ENCODE data around the gene SERPINA5.

Gene SERPINA5

GRCh38 chr14:94570002-94570400 lies 11.2 kb upstream of the SERPINA5 start (continued):
- TF ChIP-seq OSR1 (CRISPR knock-in tag; IDR thresholded peaks at IDR 0.05): no peak
- no peak for TF ChIP-seq TCF4 (CRISPR knock-in tag; IDR thresholded peaks at IDR 0.05; ENCODE audit: borderline replicate concordance)
- TF ChIP-seq, protein P1, sequence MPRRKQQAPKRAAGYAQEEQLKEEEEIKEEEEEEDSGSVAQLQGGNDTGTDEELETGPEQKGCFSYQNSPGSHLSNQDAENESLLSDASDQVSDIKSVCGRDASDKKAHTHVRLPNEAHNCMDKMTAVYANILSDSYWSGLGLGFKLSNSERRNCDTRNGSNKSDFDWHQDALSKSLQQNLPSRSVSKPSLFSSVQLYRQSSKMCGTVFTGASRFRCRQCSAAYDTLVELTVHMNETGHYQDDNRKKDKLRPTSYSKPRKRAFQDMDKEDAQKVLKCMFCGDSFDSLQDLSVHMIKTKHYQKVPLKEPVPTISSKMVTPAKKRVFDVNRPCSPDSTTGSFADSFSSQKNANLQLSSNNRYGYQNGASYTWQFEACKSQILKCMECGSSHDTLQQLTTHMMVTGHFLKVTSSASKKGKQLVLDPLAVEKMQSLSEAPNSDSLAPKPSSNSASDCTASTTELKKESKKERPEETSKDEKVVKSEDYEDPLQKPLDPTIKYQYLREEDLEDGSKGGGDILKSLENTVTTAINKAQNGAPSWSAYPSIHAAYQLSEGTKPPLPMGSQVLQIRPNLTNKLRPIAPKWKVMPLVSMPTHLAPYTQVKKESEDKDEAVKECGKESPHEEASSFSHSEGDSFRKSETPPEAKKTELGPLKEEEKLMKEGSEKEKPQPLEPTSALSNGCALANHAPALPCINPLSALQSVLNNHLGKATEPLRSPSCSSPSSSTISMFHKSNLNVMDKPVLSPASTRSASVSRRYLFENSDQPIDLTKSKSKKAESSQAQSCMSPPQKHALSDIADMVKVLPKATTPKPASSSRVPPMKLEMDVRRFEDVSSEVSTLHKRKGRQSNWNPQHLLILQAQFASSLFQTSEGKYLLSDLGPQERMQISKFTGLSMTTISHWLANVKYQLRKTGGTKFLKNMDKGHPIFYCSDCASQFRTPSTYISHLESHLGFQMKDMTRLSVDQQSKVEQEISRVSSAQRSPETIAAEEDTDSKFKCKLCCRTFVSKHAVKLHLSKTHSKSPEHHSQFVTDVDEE (CRISPR knock-in tag; IDR thresholded peaks at IDR 0.05): no peak
- no peak for TF ChIP-seq GLIS3 (CRISPR knock-in tag; IDR thresholded peaks at IDR 0.05)
- no peak for TF ChIP-seq ARNTL (CRISPR knock-in tag; IDR thresholded peaks at IDR 0.05; ENCODE audit: borderline replicate concordance, low read depth)

GRCh38 chr14:94570440-94570839 lies 10.8 kb upstream of the SERPINA5 start:
- ATAC-seq: no peak
- TF ChIP-seq GLIS3 (CRISPR knock-in tag; IDR thresholded peaks at IDR 0.05) (no peak), POU6F1 (CRISPR knock-in tag; IDR thresholded peaks at IDR 0.05; ENCODE audit: borderline replicate concordance, low read depth) (no peak), ESRRG (CRISPR knock-in tag; IDR thresholded peaks at IDR 0.05) (no peak), ZFP3 (CRISPR knock-in tag; IDR thresholded peaks at IDR 0.05) (no peak), CSDC2 (CRISPR knock-in tag; IDR thresholded peaks at IDR 0.05) (no peak), CREB5 (CRISPR knock-in tag; IDR thresholded peaks at IDR 0.05; ENCODE audit: low read depth) (no peak), ISL1 (CRISPR knock-in tag; IDR thresholded peaks at IDR 0.05) (no peak), CSRNP3 (CRISPR knock-in tag; IDR thresholded peaks at IDR 0.05) (no peak), ZNF565 (CRISPR knock-in tag; conservative IDR thresholded peaks at IDR 0.05; ENCODE audit: low read depth) (no peak)
- TF ChIP-seq, protein P2, sequence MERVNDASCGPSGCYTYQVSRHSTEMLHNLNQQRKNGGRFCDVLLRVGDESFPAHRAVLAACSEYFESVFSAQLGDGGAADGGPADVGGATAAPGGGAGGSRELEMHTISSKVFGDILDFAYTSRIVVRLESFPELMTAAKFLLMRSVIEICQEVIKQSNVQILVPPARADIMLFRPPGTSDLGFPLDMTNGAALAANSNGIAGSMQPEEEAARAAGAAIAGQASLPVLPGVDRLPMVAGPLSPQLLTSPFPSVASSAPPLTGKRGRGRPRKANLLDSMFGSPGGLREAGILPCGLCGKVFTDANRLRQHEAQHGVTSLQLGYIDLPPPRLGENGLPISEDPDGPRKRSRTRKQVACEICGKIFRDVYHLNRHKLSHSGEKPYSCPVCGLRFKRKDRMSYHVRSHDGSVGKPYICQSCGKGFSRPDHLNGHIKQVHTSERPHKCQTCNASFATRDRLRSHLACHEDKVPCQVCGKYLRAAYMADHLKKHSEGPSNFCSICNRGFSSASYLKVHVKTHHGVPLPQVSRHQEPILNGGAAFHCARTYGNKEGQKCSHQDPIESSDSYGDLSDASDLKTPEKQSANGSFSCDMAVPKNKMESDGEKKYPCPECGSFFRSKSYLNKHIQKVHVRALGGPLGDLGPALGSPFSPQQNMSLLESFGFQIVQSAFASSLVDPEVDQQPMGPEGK (CRISPR knock-in tag; IDR thresholded peaks at IDR 0.05; ENCODE audit: borderline replicate concordance): no peak

- ATAC-seq: no peak
Measured at GRCh38 chr14:94571395-94571794, 9.8 kb upstream of the SERPINA5 start.

More at GRCh38 chr14:94571395-94571794, 9.8 kb upstream of the SERPINA5 start:
- TF ChIP-seq, protein P2 (CRISPR knock-in tag; IDR thresholded peaks at IDR 0.05; ENCODE audit: borderline replicate concordance): no peak
- TF ChIP-seq, protein P1 (CRISPR knock-in tag; IDR thresholded peaks at IDR 0.05): no peak
- TF ChIP-seq ZNF565 (CRISPR knock-in tag; conservative IDR thresholded peaks at IDR 0.05; ENCODE audit: low read depth) (no peak), POU6F1 (CRISPR knock-in tag; IDR thresholded peaks at IDR 0.05; ENCODE audit: borderline replicate concordance, low read depth) (no peak), RARB (CRISPR knock-in tag; IDR thresholded peaks at IDR 0.05) (no peak), GLIS3 (CRISPR knock-in tag; IDR thresholded peaks at IDR 0.05) (no peak), ISL1 (CRISPR knock-in tag; IDR thresholded peaks at IDR 0.05) (no peak), BACH2 (CRISPR knock-in tag; IDR thresholded peaks at IDR 0.05; ENCODE audit: borderline replicate concordance) (no peak), ZNF8 (CRISPR knock-in tag; IDR thresholded peaks at IDR 0.05) (no peak), TOX (CRISPR knock-in tag; IDR thresholded peaks at IDR 0.05; ENCODE audit: borderline replicate concordance) (no peak)
